ENCODE results near the gene MUC5AC.

Gene MUC5AC

DNA sequence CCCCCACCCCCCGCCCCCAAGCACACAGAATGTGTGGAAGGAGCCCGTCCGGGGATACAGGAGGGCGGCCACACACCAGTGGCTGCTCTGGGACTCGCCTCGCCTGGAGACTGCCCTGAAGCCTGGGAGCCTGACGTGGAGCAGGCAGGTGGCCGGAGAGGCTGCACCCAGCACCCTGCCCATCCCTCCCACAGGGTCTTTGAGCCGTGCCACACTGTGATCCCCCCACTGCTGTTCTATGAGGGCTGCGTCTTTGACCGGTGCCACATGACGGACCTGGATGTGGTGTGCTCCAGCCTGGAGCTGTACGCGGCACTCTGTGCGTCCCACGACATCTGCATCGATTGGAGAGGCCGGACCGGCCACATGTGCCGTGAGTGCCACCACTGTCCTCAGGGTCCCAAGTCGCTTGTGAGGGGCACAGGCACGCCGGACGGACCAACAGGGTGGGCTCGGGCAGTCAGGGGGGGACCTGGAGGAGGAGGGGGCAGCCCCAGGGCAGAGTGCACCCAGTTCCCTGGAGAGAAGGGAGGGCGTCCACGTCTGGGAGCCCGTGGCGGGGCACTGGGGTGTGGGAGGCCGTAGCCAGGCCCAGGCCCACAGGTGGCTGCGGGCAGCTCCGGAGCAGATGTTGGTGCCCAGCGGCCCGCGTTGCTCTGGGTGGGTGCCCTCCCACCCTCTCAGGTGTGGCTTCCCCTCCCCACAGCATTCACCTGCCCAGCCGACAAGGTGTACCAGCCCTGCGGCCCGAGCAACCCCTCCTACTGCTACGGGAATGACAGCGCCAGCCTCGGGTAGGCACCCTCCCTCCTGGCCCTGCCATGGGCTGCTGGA is 38.1 kb downstream of the MUC5AC start:
- H3K4me1 Mint-ChIP-seq (ENCODE audit: low read depth) = no peaks in the 10 kb centered on the region
- no peaks in the 10 kb centered on the region for H3K27me3 Mint-ChIP-seq
- H3K36me3 Mint-ChIP-seq (ENCODE audit: low read depth) = no peaks in the 10 kb centered on the region
- H3K4me3 Mint-ChIP-seq = no peak overlapping the region
- DNase-seq = no peak
- no peak overlapping the region for H3K27ac Mint-ChIP-seq
- H3K9me3 Mint-ChIP-seq = no peaks in the 10 kb centered on the region

DNA sequence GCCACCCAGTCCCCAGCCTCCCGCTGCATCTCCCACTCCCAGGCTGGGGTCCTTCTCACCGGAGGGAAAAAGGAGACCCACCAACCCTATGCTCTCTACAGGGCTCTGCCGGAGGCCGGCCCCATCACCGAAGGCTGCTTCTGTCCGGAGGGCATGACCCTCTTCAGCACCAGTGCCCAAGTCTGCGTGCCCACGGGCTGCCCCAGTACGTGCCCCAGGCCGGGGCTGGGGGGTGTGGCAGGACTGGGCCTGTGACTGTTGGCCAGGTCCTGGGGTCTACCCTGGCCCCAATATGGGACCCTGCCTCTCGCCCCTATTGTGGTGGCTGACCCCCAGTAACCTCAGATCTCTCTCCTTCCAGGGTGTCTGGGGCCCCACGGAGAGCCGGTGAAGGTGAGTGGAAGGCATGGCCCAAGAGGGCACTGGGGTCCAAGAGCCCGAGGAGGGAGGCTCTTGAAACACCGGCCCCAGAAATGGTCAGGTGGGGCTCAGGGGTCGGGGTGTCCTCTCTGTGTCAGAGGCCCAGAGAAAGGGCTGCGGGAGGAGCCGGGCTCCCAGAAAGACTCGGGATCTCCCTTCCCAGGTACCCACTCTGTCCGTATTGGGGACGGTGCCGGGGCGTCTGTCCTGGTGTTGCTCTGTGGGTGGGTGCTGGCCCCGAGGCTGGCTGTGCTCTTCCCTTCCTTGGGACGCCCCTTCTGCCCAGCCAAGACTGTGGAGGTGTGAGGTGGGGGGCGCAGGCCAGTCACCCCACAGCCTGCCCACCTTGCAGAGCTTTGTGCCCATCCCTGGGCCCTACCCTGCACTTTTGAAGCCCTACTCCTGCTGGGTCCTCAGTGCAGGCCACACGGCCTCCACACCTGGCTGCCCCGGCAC is 39.0 kb downstream of the MUC5AC start:
- Mint-ChIP-seq H3K4me1 (ENCODE audit: low read depth) (no peaks in the 10 kb centered on the region), H3K36me3 (ENCODE audit: low read depth) (no peaks in the 10 kb centered on the region)

DNA sequence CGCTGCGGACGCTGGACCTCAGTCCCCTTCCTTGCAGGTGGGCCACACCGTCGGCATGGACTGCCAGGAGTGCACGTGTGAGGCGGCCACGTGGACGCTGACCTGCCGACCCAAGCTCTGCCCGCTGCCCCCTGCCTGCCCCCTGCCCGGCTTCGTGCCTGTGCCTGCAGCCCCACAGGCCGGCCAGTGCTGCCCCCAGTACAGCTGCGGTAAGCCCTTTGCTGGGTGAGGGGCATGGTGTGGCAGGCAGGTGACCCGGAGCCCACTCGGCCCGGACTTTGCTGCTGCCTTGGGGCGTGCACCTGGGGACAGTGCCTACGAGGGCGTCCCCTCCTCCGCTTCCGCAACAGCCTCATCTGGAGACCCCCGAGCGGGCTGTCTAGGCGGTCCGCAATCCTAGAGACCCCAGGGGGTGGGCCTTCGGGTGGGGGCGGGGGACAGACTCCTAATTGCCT is 39.7 kb downstream of the MUC5AC start:
- Mint-ChIP-seq H3K4me1 (ENCODE audit: low read depth) (no peaks in the 10 kb centered on the region), H3K9me3 (no peaks in the 10 kb centered on the region), H3K36me3 (ENCODE audit: low read depth) (no peaks in the 10 kb centered on the region), H3K27ac (no peak overlapping the region), H3K27me3 (no peaks in the 10 kb centered on the region), H3K4me3 (no peak overlapping the region)
- no peak for DNase-seq

More for the DNA sequence above, 39.0 kb downstream of the MUC5AC start:
- Mint-ChIP-seq H3K9me3 (no peaks in the 10 kb centered on the region), H3K4me3 (no peak overlapping the region), H3K27ac (no peak overlapping the region), H3K27me3 (no peaks in the 10 kb centered on the region)
- DNase-seq = no peak

DNA sequence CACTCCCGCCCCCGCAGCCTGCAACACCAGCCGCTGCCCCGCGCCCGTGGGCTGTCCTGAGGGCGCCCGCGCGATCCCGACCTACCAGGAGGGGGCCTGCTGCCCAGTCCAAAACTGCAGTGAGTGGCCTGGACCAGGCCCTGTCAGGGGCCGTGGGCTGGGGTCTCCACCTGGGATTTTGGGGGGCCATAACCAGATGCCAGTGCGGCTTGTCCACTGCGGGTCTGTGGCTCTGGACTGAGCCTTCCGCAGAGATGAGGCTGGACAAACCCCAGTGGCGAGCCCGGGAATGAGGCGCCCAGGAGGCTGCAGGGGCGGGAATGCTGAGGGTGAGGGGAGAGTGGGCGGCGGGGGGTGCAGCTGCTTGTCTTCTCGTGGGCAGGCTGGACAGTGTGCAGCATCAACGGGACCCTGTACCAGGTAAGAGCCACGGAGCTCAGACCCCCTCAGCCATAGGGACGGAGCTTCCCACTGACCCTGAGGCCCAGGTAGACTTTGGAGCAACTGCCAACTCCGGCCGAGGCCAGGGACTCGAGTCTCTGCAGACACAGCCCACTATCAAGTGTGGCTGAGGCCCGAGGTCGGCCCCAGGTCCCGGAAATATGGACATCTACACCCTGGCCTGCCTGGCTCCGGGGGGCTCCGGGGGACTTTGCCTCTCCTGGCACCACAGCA is 40.3 kb downstream of the MUC5AC start:
- Mint-ChIP-seq H3K27ac (no peak overlapping the region), H3K9me3 (no peaks in the 10 kb centered on the region)
- DNase-seq = no peak

DNA sequence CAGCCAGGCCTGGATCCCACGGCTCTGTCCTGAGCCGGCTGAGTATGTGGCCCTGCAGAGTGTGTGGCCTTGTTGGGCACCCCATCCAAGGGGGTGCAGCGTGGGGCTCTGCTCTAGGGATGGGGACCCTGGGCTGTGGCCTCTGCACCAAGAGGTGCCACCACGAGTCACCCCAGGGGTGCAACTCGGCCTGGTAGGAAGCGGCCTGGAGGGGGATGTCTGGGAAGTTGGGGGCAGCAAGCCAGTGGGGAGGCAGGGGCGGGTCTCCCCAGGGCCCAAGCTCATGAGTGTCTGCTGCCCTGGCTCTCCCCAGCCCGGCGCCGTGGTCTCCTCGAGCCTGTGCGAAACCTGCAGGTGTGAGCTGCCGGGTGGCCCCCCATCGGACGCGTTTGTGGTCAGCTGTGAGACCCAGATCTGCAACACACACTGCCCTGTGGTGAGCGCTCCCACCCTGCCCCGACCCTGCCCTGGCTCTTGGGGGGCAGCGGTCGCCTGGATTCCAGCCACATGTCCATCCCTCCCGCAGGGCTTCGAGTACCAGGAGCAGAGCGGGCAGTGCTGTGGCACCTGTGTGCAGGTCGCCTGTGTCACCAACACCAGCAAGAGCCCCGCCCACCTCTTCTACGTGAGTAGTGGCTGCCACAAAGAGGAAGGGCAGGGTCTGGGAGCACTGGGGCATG is 40.9 kb downstream of the MUC5AC start:
- H3K27me3 Mint-ChIP-seq = no peaks in the 10 kb centered on the region
- no peak for DNase-seq
- H3K4me3 Mint-ChIP-seq = no peak overlapping the region
- H3K36me3 Mint-ChIP-seq (ENCODE audit: low read depth) = no peaks in the 10 kb centered on the region
- H3K4me1 Mint-ChIP-seq (ENCODE audit: low read depth) = no peaks in the 10 kb centered on the region
- H3K9me3 Mint-ChIP-seq = no peaks in the 10 kb centered on the region
- H3K27ac Mint-ChIP-seq = no peak overlapping the region

More for the DNA sequence above, 40.3 kb downstream of the MUC5AC start:
- Mint-ChIP-seq H3K4me1 (ENCODE audit: low read depth) (no peaks in the 10 kb centered on the region), H3K36me3 (ENCODE audit: low read depth) (no peaks in the 10 kb centered on the region), H3K4me3 (no peak overlapping the region), H3K27me3 (no peaks in the 10 kb centered on the region)

DNA sequence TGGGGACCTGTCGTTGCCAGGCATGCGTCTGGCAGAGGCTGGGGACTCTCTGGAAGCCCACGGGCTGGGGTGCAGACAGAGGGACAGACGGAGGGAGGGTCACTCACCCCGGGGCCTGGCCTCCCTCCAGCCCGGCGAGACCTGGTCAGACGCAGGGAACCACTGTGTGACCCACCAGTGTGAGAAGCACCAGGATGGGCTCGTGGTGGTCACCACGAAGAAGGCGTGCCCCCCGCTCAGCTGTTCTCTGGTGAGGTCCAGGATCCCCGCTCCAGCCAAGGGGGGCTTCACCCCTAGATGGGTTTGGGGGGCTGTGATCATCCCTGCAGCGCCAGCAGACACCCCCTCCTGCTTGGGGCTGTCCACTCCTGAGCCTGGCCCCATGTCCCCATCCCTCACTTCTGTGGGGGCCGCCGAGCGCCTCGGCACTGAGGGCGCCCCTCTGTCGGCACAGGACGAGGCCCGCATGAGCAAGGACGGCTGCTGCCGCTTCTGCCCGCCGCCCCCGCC is 41.5 kb downstream of the MUC5AC start:
- H3K4me1 Mint-ChIP-seq (ENCODE audit: low read depth) = no peaks in the 10 kb centered on the region

DNA sequence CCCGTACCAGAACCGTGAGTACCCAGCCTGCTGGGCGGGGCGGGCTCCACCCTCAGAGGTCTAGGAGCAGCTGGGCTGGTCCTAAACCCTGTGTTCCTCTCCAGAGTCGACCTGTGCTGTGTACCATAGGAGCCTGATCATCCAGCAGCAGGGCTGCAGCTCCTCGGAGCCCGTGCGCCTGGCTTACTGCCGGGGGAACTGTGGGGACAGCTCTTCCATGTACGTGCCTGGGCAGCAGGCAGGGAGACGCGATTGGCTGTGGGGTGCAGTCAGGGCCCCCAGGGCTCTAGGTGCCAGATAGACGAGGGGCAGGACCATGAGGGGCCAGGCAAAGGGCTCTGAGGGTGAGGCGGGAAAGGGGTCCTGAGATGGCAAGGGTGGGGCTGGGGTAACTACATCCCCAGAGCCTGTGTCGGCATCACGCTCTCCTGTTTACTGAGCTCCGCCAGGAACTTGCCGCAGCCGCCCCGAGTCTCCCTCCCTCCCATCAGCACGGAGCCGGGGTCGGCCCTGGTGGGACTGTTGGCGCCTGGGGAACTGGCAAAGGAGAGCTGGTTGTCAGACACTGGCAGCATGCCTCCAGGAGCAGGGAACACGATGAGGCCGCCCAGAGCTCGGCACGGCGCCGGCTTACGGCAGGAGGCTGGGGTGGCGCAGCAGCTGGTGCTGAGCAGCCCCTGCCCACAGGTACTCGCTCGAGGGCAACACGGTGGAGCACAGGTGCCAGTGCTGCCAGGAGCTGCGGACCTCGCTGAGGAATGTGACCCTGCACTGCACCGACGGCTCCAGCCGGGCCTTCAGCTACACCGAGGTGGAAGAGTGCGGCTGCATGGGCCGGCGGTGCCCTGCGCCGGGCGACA is 42.2 kb downstream of the MUC5AC start:
- no peak for DNase-seq
- H3K27me3 Mint-ChIP-seq = no peaks in the 10 kb centered on the region
- no peaks in the 10 kb centered on the region for H3K9me3 Mint-ChIP-seq
- no peaks in the 10 kb centered on the region for H3K36me3 Mint-ChIP-seq (ENCODE audit: low read depth)
- H3K4me3 Mint-ChIP-seq = no peak overlapping the region
- H3K4me1 Mint-ChIP-seq (ENCODE audit: low read depth) = no peaks in the 10 kb centered on the region
- no peak overlapping the region for H3K27ac Mint-ChIP-seq

More for the DNA sequence above, 41.5 kb downstream of the MUC5AC start:
- Mint-ChIP-seq H3K27me3 (no peaks in the 10 kb centered on the region), H3K27ac (no peak overlapping the region), H3K4me3 (no peak overlapping the region), H3K9me3 (no peaks in the 10 kb centered on the region), H3K36me3 (ENCODE audit: low read depth) (no peaks in the 10 kb centered on the region)
- no peak for DNase-seq

DNA sequence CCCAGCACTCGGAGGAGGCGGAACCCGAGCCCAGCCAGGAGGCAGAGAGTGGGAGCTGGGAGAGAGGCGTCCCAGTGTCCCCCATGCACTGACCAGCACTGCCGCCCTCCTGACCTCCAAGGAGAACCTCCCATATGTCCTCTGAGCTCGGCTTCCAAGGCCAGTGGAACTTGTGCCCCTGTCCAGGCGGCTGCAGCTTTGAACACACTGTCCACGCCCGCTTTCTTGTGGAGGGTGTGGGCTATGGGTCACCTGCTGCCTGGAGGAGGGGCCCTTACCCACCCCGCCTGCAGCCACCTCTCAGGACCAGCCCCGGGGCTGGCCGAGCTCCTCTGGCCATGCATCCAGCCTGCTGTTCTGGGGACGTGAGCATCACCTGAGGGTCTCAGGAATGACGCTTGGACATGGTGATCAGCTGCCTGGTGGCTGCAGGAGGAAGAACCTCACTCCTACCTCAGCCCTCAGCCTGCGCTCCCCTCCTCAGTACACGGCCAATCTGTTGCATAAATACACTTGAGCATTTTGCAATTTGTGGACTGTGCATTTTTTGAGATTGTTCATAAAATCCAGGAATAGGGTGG is 42.9 kb downstream of the MUC5AC start:
- Mint-ChIP-seq H3K27ac (no peak overlapping the region), H3K27me3 (no peaks in the 10 kb centered on the region), H3K36me3 (ENCODE audit: low read depth) (no peaks in the 10 kb centered on the region), H3K9me3 (no peaks in the 10 kb centered on the region), H3K4me1 (ENCODE audit: low read depth) (no peaks in the 10 kb centered on the region), H3K4me3 (no peak overlapping the region)
- DNase-seq = no peak

DNA sequence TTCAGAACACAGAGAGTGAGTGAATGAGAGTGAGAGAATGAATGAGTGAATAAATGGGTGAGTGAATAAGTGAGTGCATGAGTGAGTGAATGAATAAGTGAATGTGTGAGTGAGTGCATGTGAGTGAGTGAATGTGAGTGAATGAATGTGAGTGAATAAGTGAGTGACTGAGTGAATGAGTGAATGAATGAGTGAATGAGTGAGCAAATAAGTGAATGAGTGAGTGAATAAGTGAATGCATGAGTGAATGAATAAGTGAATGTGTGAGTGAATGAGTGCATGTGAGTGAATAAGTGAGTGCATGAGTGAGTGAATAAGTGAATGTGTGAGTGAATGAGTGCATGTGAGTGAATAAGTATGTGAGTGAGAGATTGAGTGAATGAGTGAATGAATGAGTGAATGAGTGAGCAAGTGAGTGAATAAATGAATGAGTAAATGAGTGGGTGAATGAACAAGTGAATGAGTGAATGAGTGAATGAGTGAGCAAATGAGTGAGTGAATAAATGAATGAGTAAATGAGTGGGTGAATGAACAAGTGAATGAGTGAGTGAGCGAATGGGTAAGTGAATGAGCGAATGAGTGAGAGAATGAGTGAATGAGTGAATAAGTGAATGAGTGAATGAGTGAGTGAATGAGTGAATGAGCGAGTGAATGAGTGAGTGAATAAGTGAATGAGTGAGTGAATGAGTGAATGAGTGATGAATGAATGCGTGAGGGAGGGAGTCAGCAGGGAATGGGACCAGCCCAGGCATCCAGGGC is 43.8 kb downstream of the MUC5AC start:
- Mint-ChIP-seq H3K9me3 (no peaks in the 10 kb centered on the region), H3K27ac (no peak overlapping the region), H3K27me3 (no peaks in the 10 kb centered on the region), H3K4me1 (ENCODE audit: low read depth) (no peaks in the 10 kb centered on the region), H3K4me3 (no peak overlapping the region), H3K36me3 (ENCODE audit: low read depth) (no peaks in the 10 kb centered on the region)
- no peak for DNase-seq

DNA sequence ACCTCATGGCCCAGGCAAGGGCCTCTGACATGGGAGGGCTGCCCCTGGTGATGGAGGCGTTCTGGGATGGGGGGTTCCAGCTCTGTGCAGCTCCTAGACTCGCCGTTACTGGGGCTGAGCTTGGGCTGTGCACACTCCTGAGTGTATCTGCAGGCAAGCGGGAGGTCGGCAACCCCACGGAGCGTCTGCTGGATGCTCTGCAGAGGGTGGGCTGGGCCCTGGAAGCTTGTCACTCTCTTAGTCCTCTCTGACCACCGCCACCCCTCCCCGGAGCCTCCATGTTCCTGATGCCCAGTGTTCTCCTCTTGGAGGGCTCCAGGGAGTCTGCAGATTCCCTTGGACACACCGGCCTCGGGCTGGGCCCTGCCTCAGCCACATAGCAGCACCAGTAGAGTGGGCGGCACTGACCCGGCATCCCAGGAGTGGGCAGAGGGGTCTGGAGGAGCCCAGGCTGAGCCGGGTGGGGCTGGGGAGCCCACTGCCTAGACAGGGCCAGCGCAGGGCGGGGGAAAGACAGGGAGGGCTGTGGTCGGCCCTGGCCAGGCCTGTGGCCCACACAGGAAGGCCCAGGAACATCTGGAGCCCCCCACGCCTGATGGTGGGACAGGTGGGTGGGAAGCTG is 44.5 kb downstream of the MUC5AC start:
- Mint-ChIP-seq H3K27ac (no peak overlapping the region), H3K27me3 (no peaks in the 10 kb centered on the region), H3K9me3 (no peaks in the 10 kb centered on the region), H3K36me3 (ENCODE audit: low read depth) (no peaks in the 10 kb centered on the region), H3K4me1 (ENCODE audit: low read depth) (no peaks in the 10 kb centered on the region), H3K4me3 (no peak overlapping the region)
- DNase-seq = no peak

DNA sequence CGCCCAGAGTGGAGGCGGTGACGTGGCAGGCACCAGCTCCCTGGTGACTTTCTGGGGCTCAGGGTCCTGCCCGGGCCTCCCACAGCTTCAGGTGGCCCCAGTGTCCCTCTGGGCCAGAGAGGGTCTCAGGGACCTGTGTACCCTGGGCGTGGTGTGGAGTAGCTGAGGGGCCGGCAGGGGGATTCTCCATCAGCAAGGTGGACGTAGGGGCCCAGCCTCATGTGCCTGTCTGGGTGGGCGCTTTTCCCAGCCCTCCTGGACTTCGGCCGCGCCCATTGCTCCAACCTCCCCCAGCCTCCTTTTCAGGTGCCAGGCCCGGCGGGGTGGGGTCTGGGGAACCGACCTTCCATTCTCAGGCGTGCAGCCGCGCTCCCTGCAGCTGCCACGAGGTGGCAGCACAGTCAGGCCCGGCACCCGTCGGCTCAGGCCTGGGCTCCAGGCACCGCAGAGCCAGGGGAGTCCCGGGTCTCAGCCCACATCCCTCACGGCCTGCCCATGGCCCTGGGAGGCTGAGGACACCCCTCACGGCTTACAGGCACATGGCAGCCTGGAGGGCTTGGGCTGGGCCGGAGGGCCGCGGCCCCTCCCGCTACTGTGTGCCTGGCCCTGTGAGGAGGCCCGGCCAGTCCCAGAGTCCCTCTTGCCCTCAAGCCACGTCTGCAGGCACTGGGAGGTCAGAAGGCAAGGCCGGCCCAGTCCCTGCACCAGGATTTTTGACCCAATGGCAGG is 45.2 kb downstream of the MUC5AC start:
- Mint-ChIP-seq H3K4me1 (ENCODE audit: low read depth) (no peaks in the 10 kb centered on the region), H3K27me3 (no peaks in the 10 kb centered on the region), H3K27ac (no peak overlapping the region), H3K9me3 (no peaks in the 10 kb centered on the region), H3K4me3 (no peak overlapping the region), H3K36me3 (ENCODE audit: low read depth) (no peaks in the 10 kb centered on the region)
- peak; percentile 83 for DNase-seq

Data from activated T-cell treated with anti-CD3 and anti-CD28 coated beads, Interleukin-2, amount 50 U/mL, for 24 hours (primary cell).